ENCODE results near the gene TRAF3IP3.

Gene TRAF3IP3, protein sequence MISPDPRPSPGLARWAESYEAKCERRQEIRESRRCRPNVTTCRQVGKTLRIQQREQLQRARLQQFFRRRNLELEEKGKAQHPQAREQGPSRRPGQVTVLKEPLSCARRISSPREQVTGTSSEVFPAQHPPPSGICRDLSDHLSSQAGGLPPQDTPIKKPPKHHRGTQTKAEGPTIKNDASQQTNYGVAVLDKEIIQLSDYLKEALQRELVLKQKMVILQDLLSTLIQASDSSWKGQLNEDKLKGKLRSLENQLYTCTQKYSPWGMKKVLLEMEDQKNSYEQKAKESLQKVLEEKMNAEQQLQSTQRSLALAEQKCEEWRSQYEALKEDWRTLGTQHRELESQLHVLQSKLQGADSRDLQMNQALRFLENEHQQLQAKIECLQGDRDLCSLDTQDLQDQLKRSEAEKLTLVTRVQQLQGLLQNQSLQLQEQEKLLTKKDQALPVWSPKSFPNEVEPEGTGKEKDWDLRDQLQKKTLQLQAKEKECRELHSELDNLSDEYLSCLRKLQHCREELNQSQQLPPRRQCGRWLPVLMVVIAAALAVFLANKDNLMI

DNA sequence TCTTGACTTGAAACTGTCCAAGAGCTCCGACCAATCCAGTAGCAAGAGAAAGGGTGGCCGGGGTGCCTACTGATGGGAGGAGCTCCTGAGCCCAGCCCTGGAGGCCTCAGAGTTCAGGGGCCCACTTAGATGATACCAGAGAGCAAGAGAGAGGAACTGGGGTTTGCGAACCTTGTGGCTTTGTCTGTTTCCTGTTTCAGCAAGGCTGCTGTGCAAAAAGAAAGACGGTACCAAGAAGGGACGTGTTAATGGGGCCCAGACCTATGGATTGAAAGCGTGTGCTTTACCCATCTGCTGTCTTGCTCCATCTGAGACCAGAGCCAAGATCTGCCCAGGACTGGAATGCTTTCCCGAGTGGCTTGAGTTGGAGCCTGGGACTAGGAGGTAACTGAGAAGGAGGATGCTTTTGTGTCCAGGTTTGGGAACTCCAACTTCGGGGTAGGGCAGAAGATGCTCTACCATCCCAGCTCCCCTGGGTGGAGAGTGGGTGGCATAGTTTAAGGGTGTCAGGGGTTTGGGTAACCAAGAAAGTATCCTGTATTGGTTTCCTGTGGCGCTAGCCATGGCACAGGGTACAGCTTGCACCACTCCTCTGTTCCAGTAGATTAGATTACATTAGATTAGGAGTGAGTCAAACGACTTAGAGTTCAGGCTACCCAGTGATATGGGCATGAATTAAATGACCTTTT is at the start of gene TRAF3IP3:
TRAF3IP3 (plus strand) TSS at position 128 of the 689 bp plus-strand sequence. CDS start 3,987 bp downstream, outside the sequence.
- peak; percentile 63 for DNase-seq

DNA sequence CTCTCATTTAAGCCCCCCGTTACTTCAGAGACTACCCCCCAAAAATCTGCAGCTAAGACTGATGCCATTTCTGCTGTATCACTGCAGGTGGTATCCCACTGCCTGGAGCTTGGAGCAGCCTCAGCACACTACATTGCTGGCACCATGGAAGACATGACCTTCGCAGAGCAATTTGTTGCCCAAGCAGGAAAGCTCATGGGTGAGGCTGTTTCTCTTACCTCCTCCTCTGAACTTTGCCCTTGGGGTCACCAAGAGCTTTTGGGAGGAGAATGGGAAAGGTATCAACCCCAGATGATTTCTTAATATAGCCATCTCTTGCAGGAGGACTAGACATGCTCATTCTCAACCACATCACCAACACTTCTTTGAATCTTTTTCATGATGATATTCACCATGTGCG is 49.2 kb upstream of the TRAF3IP3 start:
- DNase-seq: no peak

DNA sequence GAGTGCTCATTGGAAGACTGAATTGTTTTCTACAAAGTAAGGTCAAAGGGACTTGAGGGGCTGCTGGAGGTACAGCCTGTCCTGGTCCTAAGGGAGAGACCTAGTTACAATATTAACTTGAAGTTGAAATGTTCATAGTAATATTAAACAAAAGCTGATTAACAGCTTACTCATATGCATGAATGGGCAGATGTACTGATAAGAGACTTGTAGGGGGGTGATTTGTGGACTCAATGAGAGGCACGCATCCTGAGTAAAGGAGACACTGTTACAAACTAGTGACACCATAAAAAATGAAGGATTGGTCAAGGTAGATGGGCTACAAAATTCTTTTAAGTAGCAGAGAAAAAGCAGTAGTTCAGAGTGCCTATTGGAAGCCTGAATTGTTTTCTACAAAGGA is 48.5 kb upstream of the TRAF3IP3 start:
- DNase-seq: no peak

DNA sequence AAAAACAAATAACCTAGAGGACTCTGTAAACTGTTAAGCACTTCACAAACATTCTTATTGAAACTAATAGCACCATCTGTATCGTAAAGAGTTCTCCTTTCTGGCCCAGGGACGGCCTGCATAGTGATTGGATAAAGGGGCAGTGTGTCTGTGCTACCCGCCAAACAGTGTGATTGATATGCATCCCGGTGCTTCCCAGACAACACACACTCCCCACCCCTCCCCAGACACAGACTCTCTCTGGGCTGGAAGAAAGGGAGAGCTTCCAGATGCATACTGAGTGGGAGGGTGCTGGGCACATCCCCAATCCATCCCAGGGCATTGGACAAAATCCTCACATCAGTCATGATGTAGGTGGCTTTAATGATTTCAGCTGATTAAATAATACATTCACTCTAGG is 47.6 kb upstream of the TRAF3IP3 start:
- no peak for DNase-seq

DNA sequence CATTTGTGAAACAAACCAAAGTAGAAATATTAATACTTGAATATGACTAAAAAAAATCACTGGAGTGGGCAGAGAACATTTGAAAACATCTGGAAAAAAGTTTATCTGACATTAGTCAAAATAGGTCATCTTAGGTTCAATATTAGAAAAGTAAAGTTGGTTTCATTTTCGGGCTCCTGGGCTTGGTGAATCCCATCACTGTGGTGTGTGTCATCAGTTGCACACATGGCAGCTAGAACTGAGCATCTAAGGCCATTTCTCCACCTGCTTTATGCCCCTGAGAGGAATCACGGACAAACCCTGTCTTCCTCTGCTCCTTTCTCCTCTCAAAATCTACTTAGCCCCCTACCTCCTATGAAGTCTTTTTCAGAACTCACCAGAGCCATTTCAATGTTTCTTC is 45.8 kb upstream of the TRAF3IP3 start:
- no peak for DNase-seq

DNA sequence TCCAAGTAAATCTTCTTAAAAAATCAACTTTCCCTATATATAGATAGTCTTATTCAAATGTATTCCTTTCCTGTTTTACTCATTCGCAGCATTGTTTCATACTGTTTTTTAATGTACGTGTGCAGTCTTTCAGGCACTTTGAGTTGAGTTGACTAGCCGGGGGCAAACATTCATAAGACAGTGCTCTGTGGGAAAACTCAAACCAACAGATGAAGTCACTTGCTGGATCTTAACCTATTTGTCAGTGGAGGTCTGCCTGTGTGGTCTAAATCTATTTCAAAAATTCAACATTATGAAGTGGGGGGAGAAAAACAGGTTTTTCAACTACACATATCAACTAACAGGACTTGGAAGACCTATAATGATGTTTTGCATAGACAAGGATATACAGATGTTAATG is 45.0 kb upstream of the TRAF3IP3 start:
- DNase-seq: no peak

DNA sequence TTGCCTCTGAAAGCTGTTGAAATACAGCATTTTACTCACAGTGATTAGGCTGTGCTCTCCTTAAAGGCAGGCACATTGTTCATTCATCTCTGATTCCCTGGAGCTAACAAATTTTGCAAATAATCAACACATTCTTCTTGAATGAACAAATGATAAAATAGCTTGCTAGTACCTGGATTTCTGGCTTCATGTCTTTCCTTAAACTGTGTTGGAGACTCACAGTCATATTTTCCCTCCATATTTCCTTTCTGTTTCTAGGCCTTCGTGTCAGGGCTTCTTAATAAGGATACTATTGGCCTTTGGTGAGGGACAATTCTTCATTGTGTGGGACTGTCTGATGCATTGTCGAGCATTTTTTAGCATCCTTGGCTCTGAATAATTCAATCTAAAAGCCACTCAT is 41.5 kb upstream of the TRAF3IP3 start:
- no peak for DNase-seq

DNA sequence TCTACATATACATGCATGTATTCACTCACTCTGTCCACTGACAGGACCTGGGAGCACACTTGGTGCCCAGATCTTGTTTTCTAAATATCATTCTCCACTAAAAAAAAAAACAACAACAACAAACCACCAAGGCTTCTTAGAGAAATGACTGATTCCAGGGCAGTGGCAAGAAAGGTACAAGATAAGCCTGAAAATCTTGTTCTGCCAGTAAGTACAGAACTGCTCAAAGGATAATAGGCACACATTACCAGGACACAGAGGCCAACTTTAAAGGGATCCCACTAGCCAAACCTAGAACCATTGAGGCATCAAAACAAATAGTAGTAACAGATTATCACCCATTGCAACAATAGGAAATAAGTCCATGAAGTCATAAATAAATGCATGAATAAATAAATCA is 40.5 kb upstream of the TRAF3IP3 start:
- DNase-seq: no peak

DNA sequence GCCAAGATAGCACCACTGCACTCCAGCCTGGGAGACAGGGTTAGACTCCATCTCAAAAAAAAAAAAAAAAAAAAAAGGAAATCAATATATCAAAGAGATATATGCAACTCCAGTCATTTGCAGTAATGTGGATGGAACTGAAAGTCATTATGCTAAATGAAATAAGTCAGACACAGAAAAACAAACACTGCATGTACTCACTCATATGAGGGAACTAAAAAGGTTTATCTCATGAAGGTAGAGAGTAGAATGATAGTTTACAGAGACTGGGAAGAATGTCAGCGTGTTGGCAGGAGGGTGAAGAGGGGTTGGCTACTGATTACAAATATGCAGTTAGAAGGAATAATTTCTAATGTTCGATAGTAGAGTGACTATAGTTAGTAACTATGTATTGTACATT is 38.0 kb upstream of the TRAF3IP3 start:
- DNase-seq: no peak

DNA sequence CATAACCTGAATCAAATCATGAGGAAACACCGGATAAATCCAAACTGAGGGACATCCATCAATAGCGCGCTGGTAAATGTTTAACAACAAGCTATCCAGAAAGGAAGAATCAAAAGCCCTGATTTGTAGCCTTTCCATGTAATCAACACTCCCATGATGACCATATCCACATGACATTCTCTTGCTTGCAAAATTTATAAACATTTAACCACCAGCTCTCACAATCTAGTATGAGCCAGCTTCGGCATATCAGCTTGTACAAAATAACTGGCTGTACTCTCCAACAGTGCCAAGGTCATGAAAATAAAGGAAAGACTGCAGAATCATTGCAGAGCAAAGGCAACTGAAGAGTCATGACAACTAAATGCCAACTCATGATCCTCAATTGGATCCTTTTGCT is 35.5 kb upstream of the TRAF3IP3 start:
- no peak for DNase-seq

DNA sequence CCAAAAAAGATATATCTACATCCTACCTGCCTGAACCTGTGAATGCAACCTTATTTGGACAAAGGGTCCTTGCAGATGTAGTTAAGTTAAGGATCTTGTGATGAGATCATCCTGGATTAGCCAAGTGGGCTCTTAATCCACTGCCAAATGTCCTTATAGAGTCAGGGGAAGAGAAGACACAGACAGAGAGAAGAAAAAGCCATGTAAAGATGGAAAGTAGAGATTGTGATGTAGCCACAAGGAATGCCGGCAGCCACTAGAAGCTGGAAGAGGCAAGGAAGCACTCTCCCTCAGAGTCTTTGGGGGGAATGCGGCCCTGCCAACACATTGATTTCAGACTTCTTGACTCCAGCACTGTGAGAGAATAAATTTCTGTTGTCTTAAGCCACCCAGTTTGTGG is 35.0 kb upstream of the TRAF3IP3 start:
- DNase-seq: no peak

DNA sequence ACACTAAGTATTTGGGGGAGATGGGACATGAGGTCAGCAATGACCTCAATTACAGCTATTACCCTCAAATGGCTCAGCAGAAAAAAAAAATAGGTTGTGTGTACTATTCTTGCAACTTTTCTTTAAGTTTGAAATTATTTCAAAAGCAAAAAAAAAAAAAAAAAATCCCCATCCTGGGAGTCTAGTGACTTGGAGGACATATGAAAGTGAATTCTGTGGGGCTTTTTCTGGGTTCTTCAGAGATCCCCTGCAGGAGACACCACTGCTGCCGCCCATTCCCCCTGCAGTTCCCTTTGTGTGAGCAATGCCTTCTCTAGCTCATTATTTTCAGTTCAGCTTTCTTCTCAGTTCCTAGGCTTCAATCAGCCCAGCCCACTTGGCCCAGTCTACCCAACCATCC is 34.5 kb upstream of the TRAF3IP3 start:
- no peak for DNase-seq

DNA sequence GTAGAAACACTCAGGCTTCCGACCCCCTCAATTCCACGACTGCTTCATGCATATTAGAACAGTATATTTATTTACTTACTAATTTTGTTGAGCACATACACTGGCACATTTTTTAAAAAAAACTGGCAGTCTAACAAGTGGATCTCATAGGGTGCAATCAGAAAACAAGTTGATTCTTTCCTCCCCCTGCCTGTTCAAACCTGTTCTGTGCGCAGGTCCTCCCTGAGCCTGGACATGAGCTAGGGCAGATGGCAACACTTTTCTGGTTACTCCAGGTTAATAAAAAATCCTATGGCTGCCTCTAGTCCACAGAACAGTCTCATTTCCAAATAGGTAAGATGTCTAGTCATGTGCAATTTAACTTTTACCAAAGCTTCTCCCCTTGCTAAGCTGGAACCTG is 32.6 kb upstream of the TRAF3IP3 start:
- DNase-seq: no peak

DNA sequence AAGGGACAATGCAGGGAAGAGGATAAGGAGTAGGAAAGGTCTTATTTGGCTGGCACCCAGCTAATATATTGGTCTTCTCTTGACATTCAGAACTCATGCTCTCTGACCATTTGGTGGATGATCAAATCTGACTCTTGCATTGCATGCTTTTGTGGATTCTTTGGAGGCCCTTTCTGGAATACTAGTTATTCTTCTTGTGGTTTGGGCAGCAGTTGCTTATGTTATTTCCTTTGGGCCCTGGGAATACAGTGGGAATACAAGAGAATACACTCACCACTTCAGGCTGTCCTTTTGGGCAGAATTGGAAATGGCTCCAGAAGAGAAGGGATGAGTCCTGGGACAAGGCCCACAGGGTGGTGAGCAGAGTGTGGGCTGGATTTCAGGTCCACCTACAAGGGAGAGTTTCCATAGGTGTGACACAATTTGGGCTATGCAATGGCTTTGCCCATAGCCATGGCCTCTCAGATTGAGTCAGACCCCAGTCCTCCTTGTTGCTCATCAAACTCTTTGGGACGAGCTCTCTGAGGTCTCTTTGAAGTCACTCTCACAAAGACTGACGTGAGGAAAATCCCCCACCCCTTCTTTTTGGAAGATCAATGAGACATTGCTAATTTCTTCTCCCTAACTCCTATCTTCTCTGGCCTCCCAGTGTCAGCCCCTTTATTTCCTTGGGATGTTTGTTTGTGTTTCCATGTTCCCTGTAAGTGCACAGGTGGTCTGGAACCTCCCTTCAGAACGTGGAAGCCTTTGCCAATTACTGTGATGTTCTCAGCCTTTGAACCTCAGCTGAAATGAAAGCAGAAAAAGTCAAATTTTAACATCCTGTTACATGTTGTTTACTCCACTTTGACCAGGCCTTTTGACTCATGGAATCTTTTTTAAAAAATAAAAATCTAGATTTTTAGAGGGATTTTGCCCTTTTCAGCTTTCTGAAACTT is 31.8 kb upstream of the TRAF3IP3 start:
- peak; percentile 14 for DNase-seq

DNA sequence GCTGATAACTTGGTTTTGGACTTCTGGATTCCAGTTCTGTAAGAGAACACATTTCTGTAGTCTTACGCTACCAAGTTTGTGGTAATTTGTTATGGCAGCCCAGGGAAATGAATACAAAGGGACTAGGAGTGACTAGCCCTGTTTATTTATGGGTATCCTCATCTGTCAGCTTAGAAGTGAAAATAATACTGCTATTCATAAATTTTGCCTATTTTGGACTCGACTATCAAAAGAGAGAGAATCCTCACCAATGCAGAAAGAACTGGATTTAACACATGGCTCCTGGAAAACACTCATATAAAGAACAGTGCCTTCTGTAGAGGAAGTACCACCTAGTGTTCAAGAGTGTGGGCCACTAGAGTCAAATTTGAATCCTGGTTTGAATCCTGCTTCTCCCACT is 28.6 kb upstream of the TRAF3IP3 start:
- DNase-seq: no peak

DNA sequence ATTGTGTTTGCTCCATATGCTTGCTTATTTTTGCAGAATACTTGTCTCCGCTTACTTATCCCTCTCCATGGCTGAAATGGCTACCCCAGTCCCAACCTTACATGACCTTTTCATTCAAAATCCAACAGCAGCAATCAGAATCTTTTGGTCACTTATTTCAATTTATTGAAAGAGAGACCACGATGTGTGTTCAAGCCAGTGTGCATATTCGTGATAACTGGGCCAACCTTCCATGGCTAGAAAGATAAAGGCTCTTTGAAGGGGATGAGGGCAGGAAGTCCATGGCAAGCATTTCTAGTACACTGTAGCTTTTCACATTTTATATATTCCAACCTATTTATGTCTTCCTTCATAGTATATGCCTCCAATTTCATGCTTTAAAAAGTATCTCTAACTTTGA is 28.1 kb upstream of the TRAF3IP3 start:
- no peak for DNase-seq

DNA sequence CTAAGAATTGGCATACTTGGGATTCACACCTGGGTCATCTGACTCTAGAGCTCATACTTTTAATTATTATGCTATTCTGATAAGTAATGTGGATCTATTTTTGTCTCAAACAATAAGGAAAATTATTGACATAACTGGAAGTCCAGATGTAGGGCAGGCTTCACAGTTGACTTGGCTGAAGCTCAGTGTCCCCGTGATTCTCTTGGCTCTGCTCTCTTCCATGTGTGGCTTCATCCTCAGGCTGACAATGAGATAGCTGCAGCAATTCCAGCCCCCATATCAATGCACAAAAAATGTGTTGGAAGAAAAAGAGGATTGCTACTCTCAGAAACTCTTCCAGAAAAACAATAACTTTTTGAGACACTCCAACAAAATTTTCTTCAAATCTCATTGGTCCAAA is 27.4 kb upstream of the TRAF3IP3 start:
- DNase-seq: no peak

DNA sequence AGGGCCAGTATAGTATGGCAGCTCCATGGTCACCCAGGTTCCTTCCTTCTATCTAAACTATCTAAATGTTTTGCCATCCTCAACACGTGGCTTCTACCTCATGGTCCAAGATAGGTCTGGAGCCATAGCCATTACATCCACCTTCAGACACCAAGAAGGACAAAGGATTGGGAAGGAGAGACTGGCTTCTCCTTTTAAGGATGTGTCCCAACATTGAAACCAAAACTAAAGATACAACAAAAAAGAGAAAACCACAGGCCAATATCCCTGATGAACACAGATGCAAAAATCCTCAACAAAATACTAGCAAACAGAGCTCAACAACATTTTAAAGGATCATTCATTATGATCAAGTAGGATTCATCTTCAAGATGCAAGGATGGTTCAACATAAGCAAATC is 26.4 kb upstream of the TRAF3IP3 start:
- no peak for DNase-seq

DNA sequence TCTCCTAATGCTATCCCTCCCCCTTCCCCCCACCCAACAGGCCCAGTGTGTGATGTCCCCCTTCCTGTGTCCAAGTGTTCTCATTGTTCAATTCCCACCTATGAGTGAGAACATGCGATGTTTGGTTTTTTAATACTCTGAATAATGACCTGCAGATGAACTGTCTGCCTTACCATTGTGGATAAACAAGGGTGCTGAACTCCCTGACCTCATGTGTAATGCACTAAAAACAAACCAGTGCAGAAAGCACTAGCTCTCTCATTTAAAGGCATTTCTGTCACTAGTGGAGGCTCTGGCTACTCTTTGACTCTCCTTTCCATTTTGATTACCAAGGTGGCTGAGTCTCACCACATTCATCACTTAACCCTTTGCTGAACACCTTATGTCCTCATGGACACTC is 23.1 kb upstream of the TRAF3IP3 start:
- no peak for DNase-seq

DNA sequence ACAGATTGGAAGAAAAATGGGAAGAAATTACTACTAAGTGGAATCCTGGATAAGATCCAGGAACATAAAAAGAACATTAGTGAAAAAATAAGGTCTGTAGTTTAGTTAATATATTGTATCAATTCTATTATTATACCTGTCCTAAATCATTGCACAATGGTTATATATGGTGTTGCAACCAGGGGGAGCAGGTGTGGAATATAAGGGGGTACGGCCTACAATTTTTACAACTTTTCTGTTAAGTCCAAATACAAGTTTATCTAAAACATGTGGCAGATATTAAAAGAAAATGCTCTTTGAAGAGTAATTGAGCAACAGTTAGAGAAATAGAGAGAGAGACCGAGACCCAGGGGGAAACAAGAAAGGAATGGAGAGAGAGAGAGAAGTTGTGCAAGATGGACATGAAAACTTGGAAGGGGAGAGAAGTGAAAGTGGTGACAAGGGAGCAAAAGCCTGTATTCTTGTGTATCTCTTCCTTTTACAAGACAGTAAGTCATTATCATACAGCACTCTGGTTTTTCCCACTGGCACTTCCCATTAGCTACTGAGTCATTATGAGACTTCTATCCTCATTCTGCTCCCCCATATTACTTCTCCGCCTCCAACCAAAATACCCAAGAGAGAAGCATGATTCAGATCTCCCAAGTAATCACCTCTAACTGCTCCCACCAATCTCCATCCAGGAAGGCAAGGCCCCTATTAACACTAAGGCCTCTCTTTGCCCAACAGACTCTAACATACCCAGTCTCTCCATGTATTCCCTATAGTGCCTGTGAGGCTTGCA is 22.3 kb upstream of the TRAF3IP3 start:
- DNase-seq: no peak

DNA sequence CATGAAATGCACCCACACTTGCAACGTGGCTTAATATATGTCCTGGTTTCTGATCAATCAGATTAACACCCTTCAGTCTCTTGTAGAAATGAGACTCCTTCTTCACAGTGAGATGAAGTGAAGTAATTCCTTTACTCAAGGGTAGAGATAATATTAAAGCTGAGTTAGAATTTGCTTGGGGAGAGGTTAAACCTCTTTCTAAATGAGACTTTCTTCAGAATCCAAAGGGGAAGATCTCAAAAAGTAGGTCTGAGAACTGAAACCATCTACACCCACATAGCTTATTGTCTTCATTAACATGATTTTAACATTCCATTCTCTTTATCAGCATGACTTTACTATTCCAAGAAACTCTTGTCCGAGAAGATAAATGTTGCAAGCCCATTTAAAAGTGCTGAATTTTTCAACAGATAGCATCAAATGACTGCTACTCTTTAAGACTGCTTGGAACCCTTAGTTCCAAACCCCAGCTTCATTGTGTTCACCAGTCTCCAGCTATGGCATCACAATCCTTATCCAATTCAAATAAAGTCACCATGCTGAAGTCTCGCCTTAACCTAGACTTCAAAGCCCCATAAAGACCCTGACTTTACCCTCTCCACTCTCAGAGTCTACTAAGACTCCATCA is 19.2 kb upstream of the TRAF3IP3 start:
- DNase-seq: no peak

DNA sequence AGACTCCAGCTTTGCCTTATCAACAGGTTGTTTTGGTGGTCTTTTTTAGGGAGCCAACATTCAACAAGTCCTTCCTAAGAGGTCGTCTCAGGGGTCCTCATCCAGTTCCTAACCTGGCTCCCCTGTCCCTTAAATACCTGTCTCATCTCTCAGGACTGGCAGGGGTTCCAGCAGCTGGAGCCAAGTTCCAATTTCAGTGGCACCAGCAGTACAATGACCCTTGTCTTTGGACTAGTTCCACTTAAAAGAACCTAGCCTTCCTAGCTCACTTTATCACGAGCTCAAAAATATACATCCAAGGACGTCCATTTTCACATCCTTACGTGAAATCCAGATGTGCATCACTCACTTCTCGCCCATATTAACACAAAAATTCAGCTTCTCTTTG is 18.7 kb upstream of the TRAF3IP3 start:
- DNase-seq: no peak

Data from activated CD8-positive, alpha-beta memory T cell treated with anti-CD3 and anti-CD28 coated beads, Interleukin-2, amount 50 U/mL, for 4 hours (primary cell).